ENCODE data around the gene SANBR.

SANBR gene

GRCh38 chr2:61109291-61109690 is 43.6 kb downstream of the SANBR start:
- no peak overlapping the region for H3K4me3 ChIP-seq (ENCODE audit: low read length)
- no peak overlapping the region for H2AFZ ChIP-seq (ENCODE audit: low read depth, low read length)
- peaks cover 7% of the 10 kb centered on the region for H3K4me1 ChIP-seq (ENCODE audit: insufficient read depth, low read length)
- no peaks in the 10 kb centered on the region for H3K27me3 ChIP-seq (ENCODE audit: insufficient read depth, low read length)
- H3K36me3 ChIP-seq (ENCODE audit: insufficient read depth, low read length): peaks cover 63% of the 10 kb centered on the region
- peaks cover 10% of the 10 kb centered on the region for H3K9me3 ChIP-seq (ENCODE audit: low read length)

GRCh38 chr2:61111708-61112107 is 46.0 kb downstream of the SANBR start:
- Histone ChIP-seq H3K4me3 (ENCODE audit: low read length) (no peak overlapping the region), H3K27me3 (ENCODE audit: insufficient read depth, low read length) (no peaks in the 10 kb centered on the region), H3K9me3 (ENCODE audit: low read length) (peaks cover 12% of the 10 kb centered on the region), H3K36me3 (ENCODE audit: insufficient read depth, low read length) (peaks cover 62% of the 10 kb centered on the region), H3K4me1 (ENCODE audit: insufficient read depth, low read length) (peaks cover 7% of the 10 kb centered on the region), H2AFZ (ENCODE audit: low read depth, low read length) (no peak overlapping the region)

- H3K27me3 ChIP-seq (ENCODE audit: insufficient read depth, low read length): no peaks in the 10 kb centered on the region
- peaks cover 71% of the 10 kb centered on the region for H3K36me3 ChIP-seq (ENCODE audit: insufficient read depth, low read length)
- H3K4me3 ChIP-seq (ENCODE audit: low read length): no peak overlapping the region
- H3K9me3 ChIP-seq (ENCODE audit: low read length): peaks cover 12% of the 10 kb centered on the region
- H2AFZ ChIP-seq (ENCODE audit: low read depth, low read length): no peak overlapping the region
- H3K4me1 ChIP-seq (ENCODE audit: insufficient read depth, low read length): no peaks in the 10 kb centered on the region
Observed at GRCh38 chr2:61114147-61114546, 48.5 kb downstream of the SANBR start.
